ENCODE results near the gene JADE3. TPM values are rescaled to one million over a fixed set of nuclear protein-coding genes. Genes with fewer than 3 reads are reported as not detected.

Gene JADE3
- total RNA-seq, 5 donors from 2014 or later (not counting 1 experiment from before 2014, with no cell fraction given): 0.21 to 1.3 (median 1.0) TPM

- CTCF ChIA-PET: no interaction called here
- no peak for ATAC-seq (replicated peaks in 1 of 4)
- no peak overlapping the region for H3K4me3 ChIP-seq (ENCODE audit: control insufficient read depth in 1 of 2, extremely low read depth in 1 of 2, low read length in 1 of 2)
- DNase-seq: no peak
- no peaks in the 10 kb centered on the region for H3K4me1 Mint-ChIP-seq
- H3K9me3 ChIP-seq: no peaks in the 10 kb centered on the region
- H3K27ac Mint-ChIP-seq: no peak overlapping the region
- no CpG with 5 or more reads among the region's 4 CpGs for WGBS (ENCODE audit: insufficient coverage)
- no peaks in the 10 kb centered on the region for H3K9me3 Mint-ChIP-seq
- peaks cover 0 to 3% of the 10 kb centered on the region in 2 experiments for H3K27me3 ChIP-seq (replicated peaks in 1 of 2; ENCODE audit: control insufficient read depth in 2 of 2, extremely low read depth in 1 of 2, insufficient read depth in 2 of 2, low read length in 1 of 2)
- peaks cover 0 to 13% of the 10 kb centered on the region in 2 donors for H3K27me3 Mint-ChIP-seq
- no peak overlapping the region for H3K27ac ChIP-seq (ENCODE audit: low read length)
- no peak overlapping the region for H3K4me3 Mint-ChIP-seq
- H3K36me3 ChIP-seq (ENCODE audit: control insufficient read depth in 2 of 2, extremely low read depth in 1 of 2, insufficient read depth in 1 of 2, low read length in 1 of 2): no peaks in the 10 kb centered on the region
- no peaks in the 10 kb centered on the region for H3K4me1 ChIP-seq (ENCODE audit: control insufficient read depth in 1 of 2, extremely low read depth in 1 of 2, insufficient read depth in 2 of 2, low read length in 2 of 2)
- POLR2A ChIA-PET: no interaction called here
- H3K36me3 Mint-ChIP-seq: no peaks in the 10 kb centered on the region
Measured at GRCh38 chrX:47101206-47101605, 189.0 kb downstream of the JADE3 start.

Other genes starting within 250 kb of the JADE3 start
- gene SLC9A7, start 153.3 kb upstream of the JADE3 start, total RNA-seq: 1 to 10 TPM; 2.3 to 6.3 (median 3.7) TPM
- 1 to 10 TPM; 3.5 to 7.2 (median 6.7) TPM for gene RP2, start 75.4 kb upstream of the JADE3 start, total RNA-seq
- gene RGN, start 166.0 kb downstream of the JADE3 start, total RNA-seq: under 1 TPM in 1 of 5 donors, not detected in 4; 0.32 TPM
- 10 to 100 TPM; 52.9 to 64.1 (median 57.8) TPM for gene NDUFB11, start 232.3 kb downstream of the JADE3 start, total RNA-seq
- gene RBM10, start 232.8 kb downstream of the JADE3 start, total RNA-seq: 10 to 100 TPM; 37.3 to 60.3 (median 55.8) TPM